Panc1 (cell line): ENCODE data around the gene ADAMTSL2.

Experiments
- POLR2AphosphoS5 ChIP-seq: IDR thresholded peaks from 2 replicates; pipeline ENCODE4 v1.6.1; 2012; ENCODE audit warnings: mild to moderate bottlenecking, low read depth, low read length, moderate library complexity
- SIN3A ChIP-seq: IDR thresholded peaks from 2 replicates; pipeline ENCODE4 v1.6.1; 2012; ENCODE audit warnings: low read depth, mild to moderate bottlenecking, low read length, moderate library complexity, borderline replicate concordance; ENCODE audit not compliant: insufficient read depth
- TCF7L2 ChIP-seq: IDR thresholded peaks from 2 replicates; pipeline ENCODE4 v1.6.1; 2011; ENCODE audit warnings: mild to moderate bottlenecking, low read depth, low read length, inconsistent platforms
- TF ChIP-seq, protein P1 (sequence below): fragments of 450-650 bp; IDR thresholded peaks from 2 replicates; pipeline ENCODE4 v1.5.1; 2017; ENCODE audit warnings: mild to moderate bottlenecking
- TF ChIP-seq, protein P2 (sequence below), 2 experiments: IDR thresholded peaks; 2 replicates each; pipeline ENCODE4 v1.6.1; 2011 to 2012; ENCODE audit warnings: low read depth in 2 of 2, control low read depth in 1 of 2, low read length in 1 of 2, mild to moderate bottlenecking in 1 of 2, moderate library complexity in 1 of 2; ENCODE audit not compliant: insufficient read depth in 1 of 2

DNA sequence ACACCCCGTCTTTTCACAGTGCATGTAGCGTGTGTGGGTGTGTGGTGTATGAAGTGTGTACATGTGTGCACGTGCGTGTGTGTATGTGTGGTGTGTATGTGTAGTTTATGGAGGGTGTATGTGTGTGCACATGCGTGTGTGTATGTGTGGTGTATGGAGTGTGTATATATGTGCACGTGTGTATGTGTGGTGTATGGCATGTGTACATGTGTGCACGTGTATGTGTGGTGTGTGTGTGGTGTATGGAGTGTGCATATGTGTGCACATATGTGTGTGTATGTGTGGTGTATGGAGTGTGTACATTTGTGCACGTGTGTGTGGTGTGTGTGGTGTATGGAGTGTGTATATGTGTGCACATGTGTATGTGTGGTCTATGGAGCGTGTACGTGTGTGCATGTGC is 22.9 kb upstream of the ADAMTSL2 start:
- TF ChIP-seq, protein P1, sequence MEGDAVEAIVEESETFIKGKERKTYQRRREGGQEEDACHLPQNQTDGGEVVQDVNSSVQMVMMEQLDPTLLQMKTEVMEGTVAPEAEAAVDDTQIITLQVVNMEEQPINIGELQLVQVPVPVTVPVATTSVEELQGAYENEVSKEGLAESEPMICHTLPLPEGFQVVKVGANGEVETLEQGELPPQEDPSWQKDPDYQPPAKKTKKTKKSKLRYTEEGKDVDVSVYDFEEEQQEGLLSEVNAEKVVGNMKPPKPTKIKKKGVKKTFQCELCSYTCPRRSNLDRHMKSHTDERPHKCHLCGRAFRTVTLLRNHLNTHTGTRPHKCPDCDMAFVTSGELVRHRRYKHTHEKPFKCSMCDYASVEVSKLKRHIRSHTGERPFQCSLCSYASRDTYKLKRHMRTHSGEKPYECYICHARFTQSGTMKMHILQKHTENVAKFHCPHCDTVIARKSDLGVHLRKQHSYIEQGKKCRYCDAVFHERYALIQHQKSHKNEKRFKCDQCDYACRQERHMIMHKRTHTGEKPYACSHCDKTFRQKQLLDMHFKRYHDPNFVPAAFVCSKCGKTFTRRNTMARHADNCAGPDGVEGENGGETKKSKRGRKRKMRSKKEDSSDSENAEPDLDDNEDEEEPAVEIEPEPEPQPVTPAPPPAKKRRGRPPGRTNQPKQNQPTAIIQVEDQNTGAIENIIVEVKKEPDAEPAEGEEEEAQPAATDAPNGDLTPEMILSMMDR: no peak
- TF ChIP-seq, protein P2, sequence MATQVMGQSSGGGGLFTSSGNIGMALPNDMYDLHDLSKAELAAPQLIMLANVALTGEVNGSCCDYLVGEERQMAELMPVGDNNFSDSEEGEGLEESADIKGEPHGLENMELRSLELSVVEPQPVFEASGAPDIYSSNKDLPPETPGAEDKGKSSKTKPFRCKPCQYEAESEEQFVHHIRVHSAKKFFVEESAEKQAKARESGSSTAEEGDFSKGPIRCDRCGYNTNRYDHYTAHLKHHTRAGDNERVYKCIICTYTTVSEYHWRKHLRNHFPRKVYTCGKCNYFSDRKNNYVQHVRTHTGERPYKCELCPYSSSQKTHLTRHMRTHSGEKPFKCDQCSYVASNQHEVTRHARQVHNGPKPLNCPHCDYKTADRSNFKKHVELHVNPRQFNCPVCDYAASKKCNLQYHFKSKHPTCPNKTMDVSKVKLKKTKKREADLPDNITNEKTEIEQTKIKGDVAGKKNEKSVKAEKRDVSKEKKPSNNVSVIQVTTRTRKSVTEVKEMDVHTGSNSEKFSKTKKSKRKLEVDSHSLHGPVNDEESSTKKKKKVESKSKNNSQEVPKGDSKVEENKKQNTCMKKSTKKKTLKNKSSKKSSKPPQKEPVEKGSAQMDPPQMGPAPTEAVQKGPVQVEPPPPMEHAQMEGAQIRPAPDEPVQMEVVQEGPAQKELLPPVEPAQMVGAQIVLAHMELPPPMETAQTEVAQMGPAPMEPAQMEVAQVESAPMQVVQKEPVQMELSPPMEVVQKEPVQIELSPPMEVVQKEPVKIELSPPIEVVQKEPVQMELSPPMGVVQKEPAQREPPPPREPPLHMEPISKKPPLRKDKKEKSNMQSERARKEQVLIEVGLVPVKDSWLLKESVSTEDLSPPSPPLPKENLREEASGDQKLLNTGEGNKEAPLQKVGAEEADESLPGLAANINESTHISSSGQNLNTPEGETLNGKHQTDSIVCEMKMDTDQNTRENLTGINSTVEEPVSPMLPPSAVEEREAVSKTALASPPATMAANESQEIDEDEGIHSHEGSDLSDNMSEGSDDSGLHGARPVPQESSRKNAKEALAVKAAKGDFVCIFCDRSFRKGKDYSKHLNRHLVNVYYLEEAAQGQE (IDR thresholded peaks at IDR 0.05; ENCODE audit: insufficient read depth in 1 of 2, low read depth in 2 of 2, low read length in 1 of 2): no peak
- TF ChIP-seq SIN3A: no peak
- TF ChIP-seq POLR2AphosphoS5: no peak
- TF ChIP-seq TCF7L2: no peak
